GM19099 (cell line): ENCODE data around the gene PGLYRP1.

Source experiments
- POLR2A ChIP-seq: IDR thresholded peaks from 3 replicates; pipeline ENCODE4 v1.6.1; 2011; ENCODE audit warnings: low read depth; ENCODE audit not compliant: insufficient read length; ENCODE audit errors: extremely low read depth

The PGLYRP1 gene, protein sequence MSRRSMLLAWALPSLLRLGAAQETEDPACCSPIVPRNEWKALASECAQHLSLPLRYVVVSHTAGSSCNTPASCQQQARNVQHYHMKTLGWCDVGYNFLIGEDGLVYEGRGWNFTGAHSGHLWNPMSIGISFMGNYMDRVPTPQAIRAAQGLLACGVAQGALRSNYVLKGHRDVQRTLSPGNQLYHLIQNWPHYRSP

GRCh38 chr19:46022431-46023310, at the start of gene PGLYRP1:
PGLYRP1 (minus strand) TSS chr19:46023053; CDS start chr19:46023021, 32 bp downstream.
- TF ChIP-seq POLR2A = no peak

- TF ChIP-seq POLR2A = no peak
Measured at GRCh38 chr19:46069806-46070341, 47.0 kb upstream of the PGLYRP1 start.

DNA sequence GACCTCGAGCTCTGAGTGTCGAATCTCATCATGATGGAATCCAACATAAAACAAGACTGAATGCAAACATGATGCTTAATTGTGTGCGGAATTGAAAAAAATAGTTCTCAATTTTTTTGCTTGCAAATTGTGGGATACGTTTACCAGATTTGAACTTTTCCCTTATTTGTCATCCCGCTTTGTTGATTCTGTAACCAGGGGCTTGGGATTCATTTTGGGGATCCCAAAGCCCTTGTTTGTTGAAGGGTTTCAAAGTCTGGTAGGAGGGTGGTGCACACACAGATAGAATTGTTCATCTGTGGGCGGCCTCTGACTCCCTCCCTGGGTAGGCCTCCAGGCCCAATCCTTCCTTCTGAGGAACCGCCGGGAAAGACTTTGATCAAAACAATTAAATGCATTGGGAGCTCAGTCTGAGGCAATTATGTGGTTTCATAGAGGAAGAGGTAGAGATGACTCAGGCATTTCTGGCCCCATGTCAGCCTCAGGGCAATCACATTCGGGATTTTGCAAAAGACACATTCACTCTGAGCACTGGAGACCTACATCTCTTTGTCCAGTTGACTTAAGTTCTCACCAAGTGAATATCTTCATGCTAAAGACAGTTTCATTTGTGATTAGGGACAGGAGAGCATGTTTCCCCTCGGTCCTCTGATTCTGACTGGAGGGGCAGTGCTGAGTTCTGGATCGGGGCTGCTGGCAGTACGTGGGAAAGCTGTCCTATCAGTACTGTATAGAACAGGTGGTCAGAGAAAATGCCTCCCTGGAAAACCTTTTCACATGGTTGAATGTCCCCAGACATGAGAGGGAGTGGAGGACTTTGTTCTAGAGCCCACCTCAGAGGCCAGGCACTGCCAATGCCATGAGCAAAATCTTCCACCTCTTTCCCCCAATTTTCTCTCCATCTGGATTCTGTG, 45.7 kb upstream of the PGLYRP1 start:
- TF ChIP-seq POLR2A = no peak

- TF ChIP-seq POLR2A = no peak
Measured at GRCh38 chr19:46067691-46068090, 44.8 kb upstream of the PGLYRP1 start.

DNA sequence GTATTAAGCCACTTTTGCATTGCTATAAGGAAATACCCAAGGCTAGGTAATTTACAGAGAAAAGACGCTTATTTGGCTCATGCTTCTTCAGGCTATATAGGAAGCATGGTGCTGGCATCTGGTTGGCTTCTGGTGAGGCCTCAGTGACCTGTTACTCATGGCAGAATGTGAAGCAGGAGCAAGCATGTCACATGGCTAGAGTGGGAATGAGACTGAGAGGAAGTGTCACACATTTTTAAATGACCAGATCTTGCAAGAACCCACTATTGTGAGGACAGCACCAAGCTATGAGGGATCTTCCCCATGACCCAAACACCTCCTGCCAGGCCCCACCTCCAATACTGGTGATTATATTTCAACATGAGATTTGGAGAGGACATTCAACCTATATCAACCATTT, 43.6 kb upstream of the PGLYRP1 start:
- no peak for TF ChIP-seq POLR2A

- no peak for TF ChIP-seq POLR2A
Measured at GRCh38 chr19:46065486-46066071, 42.7 kb upstream of the PGLYRP1 start.

- no peak for TF ChIP-seq POLR2A
Measured at GRCh38 chr19:46063201-46063600, 40.3 kb upstream of the PGLYRP1 start.

DNA sequence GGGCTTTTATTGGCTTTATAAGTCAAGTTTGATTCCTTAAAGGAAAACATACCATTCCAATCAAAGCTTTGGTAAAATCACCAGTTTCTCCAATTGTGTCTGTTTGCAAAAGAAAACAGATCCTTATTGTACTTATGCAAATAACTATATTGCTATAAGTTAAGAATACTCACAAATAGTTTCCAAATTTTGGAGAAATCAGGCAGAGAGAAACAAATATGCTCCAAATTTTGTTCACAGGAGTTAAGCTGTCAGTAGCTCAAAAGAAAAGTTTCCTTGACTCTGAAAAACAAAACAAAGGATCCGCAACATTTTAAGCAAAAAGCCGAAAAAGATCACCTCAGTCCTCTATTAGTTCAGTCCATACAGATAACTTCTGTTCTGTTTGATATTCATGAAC, 37.2 kb upstream of the PGLYRP1 start:
- no peak for TF ChIP-seq POLR2A

GRCh38 chr19:46058778-46059177, 35.9 kb upstream of the PGLYRP1 start:
- TF ChIP-seq POLR2A = no peak

DNA sequence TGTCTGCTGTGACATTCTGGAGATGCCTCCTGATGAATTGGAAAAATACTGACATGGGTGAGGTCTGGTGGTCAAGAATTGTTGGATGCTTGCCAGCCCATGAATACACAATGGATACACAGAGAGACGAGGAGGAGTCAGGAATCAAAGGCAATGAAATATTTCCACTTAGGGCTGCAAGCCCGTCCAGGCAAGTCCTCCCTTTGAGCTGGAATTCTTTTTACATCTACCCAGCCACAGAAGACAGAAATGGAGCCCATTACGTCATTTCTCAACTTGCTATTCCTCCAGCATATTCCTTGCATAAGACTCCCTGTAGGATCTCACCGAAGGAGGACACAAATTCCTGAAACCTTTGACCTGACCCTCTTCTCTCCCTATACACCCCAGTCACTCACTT, 33.7 kb upstream of the PGLYRP1 start:
- TF ChIP-seq POLR2A = no peak

GRCh38 chr19:46052896-46053295, 30.0 kb upstream of the PGLYRP1 start:
- no peak for TF ChIP-seq POLR2A

- TF ChIP-seq POLR2A = no peak
Measured at GRCh38 chr19:46049597-46049996, 26.7 kb upstream of the PGLYRP1 start.

DNA sequence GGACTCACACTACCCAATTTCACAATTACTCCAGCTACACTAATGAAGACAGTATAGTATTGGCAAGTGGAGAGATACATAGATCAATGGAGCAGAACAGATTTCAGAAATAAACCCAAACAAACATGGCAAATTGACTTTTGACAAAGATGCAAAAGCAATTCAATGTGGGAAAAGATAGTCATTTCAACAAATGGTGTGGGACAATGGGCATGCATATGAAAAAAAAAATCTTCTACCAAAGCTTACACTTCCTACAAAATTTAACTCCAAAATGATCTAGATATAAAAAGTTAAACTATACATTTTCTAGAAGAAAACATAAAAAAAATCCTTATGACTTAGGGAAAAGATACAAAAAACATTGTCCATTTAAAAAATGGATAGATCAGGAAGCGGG, 20.7 kb upstream of the PGLYRP1 start:
- no peak for TF ChIP-seq POLR2A

- no peak for TF ChIP-seq POLR2A
Measured at GRCh38 chr19:46042252-46042883, 19.5 kb upstream of the PGLYRP1 start.
